ENCODE measurements around the gene KCNC4. TPM values are rescaled to one million over a fixed set of nuclear protein-coding genes. Genes with fewer than 3 reads are reported as not detected.
A peak's percentile ranks its signal among the peaks of the same experiment; 100 is the strongest.

KCNC4 gene
- total RNA-seq, 4 donors from 2014 or later, result 3.8 to 12.5 (median 4.6) TPM

GRCh38 chr1:110205591-110206155, 4.4 kb upstream of the KCNC4 start:
- 92 to 93% methylated on average over 6 of the region's 6 CpGs for WGBS, 2 donors
- H3K4me1 ChIP-seq, result peaks cover 0 to 8% of the 10 kb centered on the region in 2 donors
- no peaks in the 10 kb centered on the region for H3K9me3 ChIP-seq
- TF ChIP-seq, protein P1, sequence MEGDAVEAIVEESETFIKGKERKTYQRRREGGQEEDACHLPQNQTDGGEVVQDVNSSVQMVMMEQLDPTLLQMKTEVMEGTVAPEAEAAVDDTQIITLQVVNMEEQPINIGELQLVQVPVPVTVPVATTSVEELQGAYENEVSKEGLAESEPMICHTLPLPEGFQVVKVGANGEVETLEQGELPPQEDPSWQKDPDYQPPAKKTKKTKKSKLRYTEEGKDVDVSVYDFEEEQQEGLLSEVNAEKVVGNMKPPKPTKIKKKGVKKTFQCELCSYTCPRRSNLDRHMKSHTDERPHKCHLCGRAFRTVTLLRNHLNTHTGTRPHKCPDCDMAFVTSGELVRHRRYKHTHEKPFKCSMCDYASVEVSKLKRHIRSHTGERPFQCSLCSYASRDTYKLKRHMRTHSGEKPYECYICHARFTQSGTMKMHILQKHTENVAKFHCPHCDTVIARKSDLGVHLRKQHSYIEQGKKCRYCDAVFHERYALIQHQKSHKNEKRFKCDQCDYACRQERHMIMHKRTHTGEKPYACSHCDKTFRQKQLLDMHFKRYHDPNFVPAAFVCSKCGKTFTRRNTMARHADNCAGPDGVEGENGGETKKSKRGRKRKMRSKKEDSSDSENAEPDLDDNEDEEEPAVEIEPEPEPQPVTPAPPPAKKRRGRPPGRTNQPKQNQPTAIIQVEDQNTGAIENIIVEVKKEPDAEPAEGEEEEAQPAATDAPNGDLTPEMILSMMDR (IDR thresholded peaks at IDR 0.05), result no peak
- TF ChIP-seq POLR2A (IDR thresholded peaks at IDR 0.05), result no peak
- no peak for DNase-seq
- no peak overlapping the region for H3K27ac ChIP-seq
- intact Hi-C loops (cut with DNase I), result loop anchor here (2.0 to 10.0 kb wide), 3 partner anchors 105 to 289 kb away; partner anchors contain the start of gene LAMTOR5
- H3K4me3 ChIP-seq (replicated peaks in 1 of 3), result no peak overlapping the region
- no peaks in the 10 kb centered on the region for H3K36me3 ChIP-seq
- no peaks in the 10 kb centered on the region for H3K27me3 ChIP-seq

DNA sequence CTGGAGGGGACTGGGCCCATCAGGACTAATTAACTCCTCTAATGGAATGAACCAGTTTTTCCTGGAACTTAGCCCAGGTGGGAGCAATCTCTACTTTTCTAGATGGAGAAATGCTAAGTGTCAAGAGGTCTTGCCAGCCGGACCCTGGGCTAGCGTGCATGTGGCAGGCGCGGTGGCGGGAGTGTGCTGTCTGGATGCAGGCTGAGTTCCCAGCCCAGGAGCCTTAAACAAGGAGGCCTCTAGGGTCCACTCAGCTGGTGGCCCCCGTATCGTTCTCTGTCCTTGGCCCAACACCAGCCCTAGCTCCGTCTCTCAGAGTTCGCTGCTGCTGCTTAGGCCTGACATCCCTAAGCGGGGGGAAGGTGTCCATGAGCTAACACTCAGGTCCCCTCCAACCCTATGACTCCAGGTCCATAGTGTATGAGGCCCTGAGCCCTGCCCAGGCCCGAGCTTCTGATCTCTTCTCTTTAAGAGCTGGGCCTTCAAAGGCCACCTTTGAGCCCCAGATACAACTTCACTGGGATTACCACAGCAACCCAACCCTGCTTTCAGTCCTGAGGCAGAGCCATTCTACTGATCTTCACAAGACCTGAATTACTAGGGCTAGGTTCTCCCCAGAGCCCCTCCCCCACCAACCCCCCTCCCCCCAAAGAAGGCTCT, 3.7 kb upstream of the KCNC4 start:
- Histone ChIP-seq H3K27me3 (no peaks in the 10 kb centered on the region), H3K4me3 (replicated peaks in 1 of 3) (no peak overlapping the region), H3K36me3 (no peaks in the 10 kb centered on the region), H3K4me1 (peaks cover 7 to 13% of the 10 kb centered on the region in 2 donors), H3K27ac (no peak overlapping the region), H3K9me3 (no peaks in the 10 kb centered on the region)
- no peak for TF ChIP-seq POLR2A (IDR thresholded peaks at IDR 0.05)
- TF ChIP-seq, protein P1 (IDR thresholded peaks at IDR 0.05), result no peak
- intact Hi-C loops (cut with DNase I), result loop anchor here (2.0 to 10.0 kb wide), 3 partner anchors 104 to 288 kb away; partner anchors contain the start of gene LAMTOR5
- WGBS, 2 donors, result 80 to 90% methylated on average over 11 of the region's 11 CpGs
- DNase-seq, result no peak

DNA sequence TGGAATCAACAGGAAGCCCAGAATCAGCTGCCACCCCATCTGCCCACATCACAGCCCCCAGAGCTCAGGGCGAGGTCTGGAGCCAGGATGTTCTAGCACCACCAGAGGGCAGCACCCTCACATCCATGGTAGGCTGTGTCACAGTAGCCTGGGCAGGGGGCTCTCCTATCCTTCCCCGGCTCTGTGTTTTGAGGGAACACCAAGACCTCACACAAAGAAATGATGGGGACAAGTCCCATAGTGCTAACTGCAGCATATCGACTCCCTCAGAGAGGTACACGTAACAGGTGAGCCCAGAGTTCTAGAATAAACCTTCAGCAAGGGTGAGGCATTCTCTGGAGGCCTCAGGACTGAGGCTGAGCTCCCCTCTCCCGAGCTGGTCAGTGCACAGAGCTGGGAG, 2.3 kb upstream of the KCNC4 start:
- peak; percentile 65 to 70 for DNase-seq
- Histone ChIP-seq H3K4me1 (peaks cover 9 to 27% of the 10 kb centered on the region in 2 donors), H3K36me3 (no peaks in the 10 kb centered on the region), H3K4me3 (replicated peaks in 1 of 3) (no peak overlapping the region), H3K9me3 (no peaks in the 10 kb centered on the region), H3K27ac (no peak overlapping the region), H3K27me3 (no peaks in the 10 kb centered on the region)
- TF ChIP-seq, protein P1 (IDR thresholded peaks at IDR 0.05), result peak; percentile 27 to 88 (median 69)
- TF ChIP-seq POLR2A (IDR thresholded peaks at IDR 0.05), result no peak
- 26 to 33% methylated on average over 5 of the region's 5 CpGs for WGBS, 2 donors
- intact Hi-C loops (cut with DNase I), result loop anchor here (2.0 to 10.0 kb wide), 3 partner anchors 103 to 287 kb away; partner anchors contain the start of gene LAMTOR5

GRCh38 chr1:110208916-110209645, 1.0 kb upstream of the KCNC4 start:
- peaks cover 9 to 27% of the 10 kb centered on the region in 2 donors for H3K4me1 ChIP-seq
- H3K4me3 ChIP-seq (replicated peaks in 1 of 3), result peak overlapping the region in 1 of 3 donors; percentile 43
- TF ChIP-seq, protein P1 (IDR thresholded peaks at IDR 0.05), result no peak
- no peak for TF ChIP-seq POLR2A (IDR thresholded peaks at IDR 0.05)
- intact Hi-C loops (cut with DNase I), result loop anchor here (5.0 to 10.0 kb wide), 2 partner anchors 198 to 286 kb away; partner anchors contain the start of gene LAMTOR5
- no peak for DNase-seq
- no peaks in the 10 kb centered on the region for H3K27me3 ChIP-seq
- no peaks in the 10 kb centered on the region for H3K9me3 ChIP-seq
- WGBS, 2 donors, result 57 to 68% methylated on average over 7 of the region's 7 CpGs
- no peaks in the 10 kb centered on the region for H3K36me3 ChIP-seq
- H3K27ac ChIP-seq, result peak overlapping the region in 2 of 3 donors; percentile 67 to 83

All from thyroid gland (tissue), 4 donors.